ENCODE measurements around the gene USP9Y. TPM values are rescaled to one million over a fixed set of nuclear protein-coding genes. Genes with fewer than 3 reads are reported as not detected.
A peak's percentile ranks its signal among the peaks of the same experiment; 100 is the strongest.

USP9Y gene
- total RNA-seq: 10 to 100 TPM in 1 of 2 donors, not detected in 1; 44.1 TPM
- polyA plus RNA-seq (2013, experiment 1 of 2): 25.2 TPM
- 24.0 TPM for polyA plus RNA-seq (2013, experiment 2 of 2)
- long read RNA-seq, experiment 1, partial matches to known transcripts: 15 of 20 reads
- long read RNA-seq, experiment 1, other reads (novel, unspliced or antisense): 2 of 20 reads
- long read RNA-seq, experiment 2, partial matches to known transcripts: 20 of 53 reads
- long read RNA-seq, experiment 2, other reads (novel, unspliced or antisense): 30 of 53 reads
- long read RNA-seq, experiment 3: 0 reads
- long read RNA-seq, experiment 4, partial matches to known transcripts: 3 of 5 reads
- long read RNA-seq, experiment 4, other reads (novel, unspliced or antisense): 2 of 5 reads

- Mint-ChIP-seq H3K4me1 (no peaks in the 10 kb centered on the region), H3K27ac (no peak within 1 kb of the TSS), H3K36me3 (ENCODE audit: low read depth) (no peaks in the 10 kb centered on the region), H3K9me3 (no peaks in the 10 kb centered on the region), H3K4me3 (no peak within 1 kb of the TSS), H3K27me3 (ENCODE audit: insufficient read depth) (no peaks in the 10 kb centered on the region)
- Histone ChIP-seq H3K27ac (ENCODE audit: low read depth, low read length) (no peak within 1 kb of the TSS), H3K4me3 (ENCODE audit: low read length) (no peak within 1 kb of the TSS), H3K36me3 (ENCODE audit: control insufficient read depth, insufficient read depth, low read length) (peaks cover 59% of the 10 kb centered on the region), H3K27me3 (ENCODE audit: control insufficient read depth, insufficient read depth, low read length, poor library complexity, severe bottlenecking) (no peaks in the 10 kb centered on the region), H3K9me3 (ENCODE audit: control insufficient read depth, low read length) (peaks cover 55% of the 10 kb centered on the region), H3K4me1 (ENCODE audit: control insufficient read depth, insufficient read depth, low read length) (no peaks in the 10 kb centered on the region), H3K9ac (ENCODE audit: extremely low read depth, low read length, poor library complexity, severe bottlenecking) (no peak within 1 kb of the TSS)
- WGBS, 2 experiments (ENCODE audit: insufficient coverage in 1 of 2, insufficient read length in 1 of 2): 100% methylated on average over 1 of the region's 1 CpG; no CpG with 5 or more reads in 1 of the 2 experiments
- no peak for TF ChIP-seq CTCF (conservative IDR thresholded peaks at IDR 0.05)
- DNase-seq: no peak
Measured at GRCh38 chrY:12701181-12701695, at the start of gene USP9Y. Gene USP9Y, plus strand, starts transcription at chrY:12701231. Its CDS starts 8,217 bp downstream, at chrY:12709448.

- 74 to 100% methylated on average over 1 to 4 of the region's 4 CpGs for WGBS, 2 experiments (ENCODE audit: insufficient coverage in 1 of 2, insufficient read length in 1 of 2)
- no peaks in the 10 kb centered on the region for H3K9me3 ChIP-seq (ENCODE audit: control insufficient read depth, low read length)
- no peak overlapping the region for H3K27ac ChIP-seq (ENCODE audit: low read depth, low read length)
- DNase-seq: no peak
- H3K27ac Mint-ChIP-seq: no peak overlapping the region
- no peaks in the 10 kb centered on the region for H3K4me1 Mint-ChIP-seq
- H3K4me1 ChIP-seq (ENCODE audit: control insufficient read depth, insufficient read depth, low read length): no peaks in the 10 kb centered on the region
- no peak overlapping the region for H3K4me3 Mint-ChIP-seq
- H3K36me3 ChIP-seq (ENCODE audit: control insufficient read depth, insufficient read depth, low read length): no peaks in the 10 kb centered on the region
- no peaks in the 10 kb centered on the region for H3K36me3 Mint-ChIP-seq (ENCODE audit: low read depth)
- H3K9ac ChIP-seq (ENCODE audit: extremely low read depth, low read length, poor library complexity, severe bottlenecking): no peak overlapping the region
- no peaks in the 10 kb centered on the region for H3K27me3 ChIP-seq (ENCODE audit: control insufficient read depth, insufficient read depth, low read length, poor library complexity, severe bottlenecking)
- no peak for TF ChIP-seq CTCF (conservative IDR thresholded peaks at IDR 0.05)
- no peaks in the 10 kb centered on the region for H3K27me3 Mint-ChIP-seq (ENCODE audit: insufficient read depth)
- H3K9me3 Mint-ChIP-seq: no peaks in the 10 kb centered on the region
- no peak overlapping the region for H3K4me3 ChIP-seq (ENCODE audit: low read length)
Measured at GRCh38 chrY:12651621-12652036, 49.4 kb upstream of the USP9Y start.

GRCh38 chrY:12661745-12662681 lies 39.0 kb upstream of the USP9Y start:
- Mint-ChIP-seq H3K27ac (no peak overlapping the region), H3K9me3 (no peaks in the 10 kb centered on the region), H3K4me1 (no peaks in the 10 kb centered on the region), H3K4me3 (no peak overlapping the region), H3K36me3 (ENCODE audit: low read depth) (no peaks in the 10 kb centered on the region), H3K27me3 (ENCODE audit: insufficient read depth) (no peaks in the 10 kb centered on the region)
- peak overlapping the region; percentile 22 for H3K27ac ChIP-seq (ENCODE audit: low read depth, low read length)
- H3K27me3 ChIP-seq (ENCODE audit: control insufficient read depth, insufficient read depth, low read length, poor library complexity, severe bottlenecking): no peaks in the 10 kb centered on the region
- H3K4me3 ChIP-seq (ENCODE audit: low read length): peak overlapping the region; percentile 93
- no peaks in the 10 kb centered on the region for H3K9me3 ChIP-seq (ENCODE audit: control insufficient read depth, low read length)
- no peak for DNase-seq
- TF ChIP-seq CTCF (conservative IDR thresholded peaks at IDR 0.05): no peak
- 2 to 5% methylated on average over 8 to 35 of the region's 41 CpGs for WGBS, 2 experiments (ENCODE audit: insufficient coverage in 1 of 2, insufficient read length in 1 of 2)
- H3K9ac ChIP-seq (ENCODE audit: extremely low read depth, low read length, poor library complexity, severe bottlenecking): peak overlapping the region; percentile 92
- H3K36me3 ChIP-seq (ENCODE audit: control insufficient read depth, insufficient read depth, low read length): peaks cover 20% of the 10 kb centered on the region
- no peaks in the 10 kb centered on the region for H3K4me1 ChIP-seq (ENCODE audit: control insufficient read depth, insufficient read depth, low read length)
